CD1c-positive myeloid dendritic cell (primary cell): ENCODE data around the gene MPV17L.
A peak's percentile ranks its signal among the peaks of the same experiment; 100 is the strongest.
"Not testable (repeated sequence)": the region's sequence is repeated elsewhere in the genome, so short reads cannot be mapped to it uniquely, and the experiment has no call there.

Experiments
- DNase-seq: peaks from one replicate; pipeline ENCODE4 v3.0.0-alpha.2; 2016; ENCODE audit errors: extremely low spot score

MPV17L gene

GRCh38 chr16:15395631-15396508 lies at the start of gene MPV17L:
Gene MPV17L (plus strand): TSS chr16:15395754. CDS start chr16:15395898, 144 bp downstream.
- DNase-seq: peak; percentile 28

- not testable (repeated sequence) for DNase-seq
Measured at GRCh38 chr16:15348721-15349120, 46.8 kb upstream of the MPV17L start.

GRCh38 chr16:15351251-15351650 lies 44.3 kb upstream of the MPV17L start:
- DNase-seq: not testable (repeated sequence)

- DNase-seq: not testable (repeated sequence)
Measured at GRCh38 chr16:15351745-15352144, 43.8 kb upstream of the MPV17L start.

GRCh38 chr16:15352852-15353251 lies 42.7 kb upstream of the MPV17L start:
- not testable (repeated sequence) for DNase-seq

GRCh38 chr16:15354846-15355245 lies 40.7 kb upstream of the MPV17L start:
- DNase-seq: not testable (repeated sequence)

GRCh38 chr16:15357495-15357894 lies 38.1 kb upstream of the MPV17L start:
- DNase-seq: not testable (repeated sequence)

GRCh38 chr16:15378194-15378593 lies 17.4 kb upstream of the MPV17L start, which contains the start of gene NPIPA5:
Gene NPIPA5 (minus strand): TSS chr16:15378294. CDS start chr16:15378294, 0 bp downstream.
- DNase-seq: not testable (repeated sequence)

GRCh38 chr16:15382810-15383209 lies 12.7 kb upstream of the MPV17L start:
- DNase-seq: not testable (repeated sequence)

- DNase-seq: not testable (repeated sequence)
Measured at GRCh38 chr16:15388060-15388459, 7.5 kb upstream of the MPV17L start.

- DNase-seq: not testable (repeated sequence)
Measured at GRCh38 chr16:15389916-15390315, 5.6 kb upstream of the MPV17L start.

- DNase-seq: not testable (repeated sequence)
Measured at GRCh38 chr16:15393025-15393424, 2.5 kb upstream of the MPV17L start.

- not testable (repeated sequence) for DNase-seq
Measured at GRCh38 chr16:15396509-15396829, 915 bp downstream of the MPV17L start.

- DNase-seq: no peak
Measured at GRCh38 chr16:15396948-15397594, 1.5 kb downstream of the MPV17L start.

- DNase-seq: no peak
Measured at GRCh38 chr16:15398618-15399316, 3.2 kb downstream of the MPV17L start.

GRCh38 chr16:15399317-15399716 lies 3.8 kb downstream of the MPV17L start:
- no peak for DNase-seq

- DNase-seq: not testable (repeated sequence)
Measured at GRCh38 chr16:15400314-15400713, 4.8 kb downstream of the MPV17L start.

GRCh38 chr16:15401972-15402371 lies 6.4 kb downstream of the MPV17L start:
- DNase-seq: no peak

- DNase-seq: peak; percentile 38
Measured at GRCh38 chr16:15403392-15403995, 7.9 kb downstream of the MPV17L start.

GRCh38 chr16:15404091-15404490 lies 8.5 kb downstream of the MPV17L start:
- DNase-seq: peak; percentile 60

- DNase-seq: peak; percentile 70
Measured at GRCh38 chr16:15404792-15405191, 9.2 kb downstream of the MPV17L start.

- not testable (repeated sequence) for DNase-seq
Measured at GRCh38 chr16:15407756-15408155, 12.2 kb downstream of the MPV17L start.
